ENCODE results near the gene ADAMTS17.
"Not testable (repeated sequence)": the region's sequence is repeated elsewhere in the genome, so short reads cannot be mapped to it uniquely, and the experiment has no call there.

Gene ADAMTS17

GRCh38 chr15:100095541-100096247 is 246.1 kb downstream of the ADAMTS17 start:
- no peak for TF ChIP-seq CTCF (IDR thresholded peaks at IDR 0.05; ENCODE audit: low read depth, low read length, missing control alignments)
- DNase-seq (ENCODE audit: low read depth), result no peak
- H3K4me3 ChIP-seq (ENCODE audit: low read depth, low read length), result no peak overlapping the region

GRCh38 chr15:100094127-100094510 is 247.7 kb downstream of the ADAMTS17 start:
- no peak for TF ChIP-seq CTCF (IDR thresholded peaks at IDR 0.05; ENCODE audit: low read depth, low read length, missing control alignments)
- no peak overlapping the region for H3K4me3 ChIP-seq (ENCODE audit: low read depth, low read length)
- DNase-seq (ENCODE audit: low read depth), result no peak

GRCh38 chr15:100093211-100094126 is 248.3 kb downstream of the ADAMTS17 start:
- no peak overlapping the region for H3K4me3 ChIP-seq (ENCODE audit: low read depth, low read length)
- TF ChIP-seq CTCF (IDR thresholded peaks at IDR 0.05; ENCODE audit: low read depth, low read length, missing control alignments), result no peak
- DNase-seq (ENCODE audit: low read depth), result no peak

- TF ChIP-seq CTCF (IDR thresholded peaks at IDR 0.05; ENCODE audit: low read depth, low read length, missing control alignments), result no peak
- DNase-seq (ENCODE audit: low read depth), result no peak
- H3K4me3 ChIP-seq (ENCODE audit: low read depth, low read length), result no peak overlapping the region
Measured at GRCh38 chr15:100092034-100092433, 249.7 kb downstream of the ADAMTS17 start.

- no peak for DNase-seq (ENCODE audit: low read depth)
- no peak for TF ChIP-seq CTCF (IDR thresholded peaks at IDR 0.05; ENCODE audit: low read depth, low read length, missing control alignments)
- no peak overlapping the region for H3K4me3 ChIP-seq (ENCODE audit: low read depth, low read length)
Measured at GRCh38 chr15:100090411-100090810, 251.4 kb downstream of the ADAMTS17 start.

GRCh38 chr15:100084042-100084821 is 257.5 kb downstream of the ADAMTS17 start:
- H3K4me3 ChIP-seq (ENCODE audit: low read depth, low read length); DNase-seq (ENCODE audit: low read depth): not testable (repeated sequence)

GRCh38 chr15:100083572-100083971 is 258.2 kb downstream of the ADAMTS17 start:
- no peak for TF ChIP-seq CTCF (IDR thresholded peaks at IDR 0.05; ENCODE audit: low read depth, low read length, missing control alignments)
- no peak for DNase-seq (ENCODE audit: low read depth)
- H3K4me3 ChIP-seq (ENCODE audit: low read depth, low read length), result no peak overlapping the region

All from GM12864 (cell line).